ENCODE data around the gene EFHC1. TPM values are rescaled to one million over a fixed set of nuclear protein-coding genes. Genes with fewer than 3 reads are reported as not detected.

The EFHC1 gene
- total RNA-seq, 3 donors from 2014 or later = 1.2 to 1.9 (median 1.8) TPM

- Mint-ChIP-seq H3K4me1 (ENCODE audit: low read depth) (peaks cover 8% of the 10 kb centered on the region), H3K36me3 (ENCODE audit: insufficient read depth) (peaks cover 2% of the 10 kb centered on the region), H3K4me3 (no peak overlapping the region), H3K9me3 (no peaks in the 10 kb centered on the region), H3K27me3 (ENCODE audit: low read depth) (no peaks in the 10 kb centered on the region)
- no peak for DNase-seq
- no peak for ATAC-seq
Measured at GRCh38 chr6:52554684-52555280, 134.6 kb downstream of the EFHC1 start.

- H3K4me3 Mint-ChIP-seq = no peak overlapping the region
- H3K27me3 Mint-ChIP-seq (ENCODE audit: low read depth) = no peaks in the 10 kb centered on the region
- ATAC-seq (no peak), DNase-seq (no peak)
- H3K36me3 Mint-ChIP-seq (ENCODE audit: insufficient read depth) = peaks cover under 1% of the 10 kb centered on the region
- H3K9me3 Mint-ChIP-seq = no peaks in the 10 kb centered on the region
- peaks cover 7% of the 10 kb centered on the region for H3K4me1 Mint-ChIP-seq (ENCODE audit: low read depth)
Measured at GRCh38 chr6:52555518-52556233, 135.5 kb downstream of the EFHC1 start.

GRCh38 chr6:52557389-52558265 lies 137.5 kb downstream of the EFHC1 start:
- Mint-ChIP-seq H3K4me1 (ENCODE audit: low read depth) (peaks cover 7% of the 10 kb centered on the region), H3K36me3 (ENCODE audit: insufficient read depth) (peaks cover 2% of the 10 kb centered on the region), H3K27me3 (ENCODE audit: low read depth) (no peaks in the 10 kb centered on the region), H3K4me3 (no peak overlapping the region), H3K9me3 (no peaks in the 10 kb centered on the region)
- DNase-seq (no peak), ATAC-seq (no peak)

- peaks cover 9% of the 10 kb centered on the region for H3K4me1 Mint-ChIP-seq (ENCODE audit: low read depth)
- no peaks in the 10 kb centered on the region for H3K9me3 Mint-ChIP-seq
- H3K36me3 Mint-ChIP-seq (ENCODE audit: insufficient read depth) = peaks cover 4% of the 10 kb centered on the region
- no peaks in the 10 kb centered on the region for H3K27me3 Mint-ChIP-seq (ENCODE audit: low read depth)
- DNase-seq (no peak), ATAC-seq (no peak)
- no peak overlapping the region for H3K4me3 Mint-ChIP-seq
Measured at GRCh38 chr6:52558266-52559000, 138.3 kb downstream of the EFHC1 start.

- H3K27me3 Mint-ChIP-seq (ENCODE audit: low read depth) = no peaks in the 10 kb centered on the region
- ATAC-seq = no peak
- H3K36me3 Mint-ChIP-seq (ENCODE audit: insufficient read depth) = peaks cover 4% of the 10 kb centered on the region
- no peaks in the 10 kb centered on the region for H3K9me3 Mint-ChIP-seq
- no peak for DNase-seq
- no peak overlapping the region for H3K4me3 Mint-ChIP-seq
- H3K4me1 Mint-ChIP-seq (ENCODE audit: low read depth) = peaks cover 12% of the 10 kb centered on the region
Measured at GRCh38 chr6:52560462-52560861, 140.3 kb downstream of the EFHC1 start.

- Mint-ChIP-seq H3K27me3 (ENCODE audit: low read depth) (no peaks in the 10 kb centered on the region), H3K4me1 (ENCODE audit: low read depth) (peaks cover 23% of the 10 kb centered on the region), H3K4me3 (no peak overlapping the region), H3K36me3 (ENCODE audit: insufficient read depth) (peaks cover 6% of the 10 kb centered on the region), H3K9me3 (no peaks in the 10 kb centered on the region)
- ATAC-seq (no peak), DNase-seq (no peak)
Measured at GRCh38 chr6:52562911-52563310, 142.8 kb downstream of the EFHC1 start.

GRCh38 chr6:52564856-52565255 lies 144.7 kb downstream of the EFHC1 start:
- DNase-seq (no peak), ATAC-seq (no peak)
- peaks cover 23% of the 10 kb centered on the region for H3K4me1 Mint-ChIP-seq (ENCODE audit: low read depth)
- H3K36me3 Mint-ChIP-seq (ENCODE audit: insufficient read depth) = peaks cover 11% of the 10 kb centered on the region
- H3K4me3 Mint-ChIP-seq = no peak overlapping the region
- H3K9me3 Mint-ChIP-seq = no peaks in the 10 kb centered on the region
- no peaks in the 10 kb centered on the region for H3K27me3 Mint-ChIP-seq (ENCODE audit: low read depth)

- H3K36me3 Mint-ChIP-seq (ENCODE audit: insufficient read depth) = peaks cover 8% of the 10 kb centered on the region
- ATAC-seq = no peak
- no peak overlapping the region for H3K4me3 Mint-ChIP-seq
- no peaks in the 10 kb centered on the region for H3K9me3 Mint-ChIP-seq
- H3K27me3 Mint-ChIP-seq (ENCODE audit: low read depth) = no peaks in the 10 kb centered on the region
- H3K4me1 Mint-ChIP-seq (ENCODE audit: low read depth) = peaks cover 22% of the 10 kb centered on the region
- DNase-seq = no peak
Measured at GRCh38 chr6:52566201-52566600, 146.1 kb downstream of the EFHC1 start.

GRCh38 chr6:52566853-52567279 lies 146.7 kb downstream of the EFHC1 start:
- peaks cover 22% of the 10 kb centered on the region for H3K4me1 Mint-ChIP-seq (ENCODE audit: low read depth)
- H3K36me3 Mint-ChIP-seq (ENCODE audit: insufficient read depth) = peaks cover 8% of the 10 kb centered on the region
- H3K4me3 Mint-ChIP-seq = no peak overlapping the region
- H3K9me3 Mint-ChIP-seq = no peaks in the 10 kb centered on the region
- DNase-seq = no peak
- ATAC-seq = no peak
- no peaks in the 10 kb centered on the region for H3K27me3 Mint-ChIP-seq (ENCODE audit: low read depth)

- Mint-ChIP-seq H3K27me3 (ENCODE audit: low read depth) (no peaks in the 10 kb centered on the region), H3K36me3 (ENCODE audit: insufficient read depth) (peaks cover 6% of the 10 kb centered on the region), H3K9me3 (no peaks in the 10 kb centered on the region), H3K4me3 (no peak overlapping the region), H3K4me1 (ENCODE audit: low read depth) (peaks cover 27% of the 10 kb centered on the region)
- ATAC-seq = no peak
- no peak for DNase-seq
Measured at GRCh38 chr6:52568320-52568719, 148.2 kb downstream of the EFHC1 start.

- Mint-ChIP-seq H3K4me3 (no peak overlapping the region), H3K36me3 (ENCODE audit: insufficient read depth) (peaks cover 6% of the 10 kb centered on the region), H3K27me3 (ENCODE audit: low read depth) (no peaks in the 10 kb centered on the region), H3K4me1 (ENCODE audit: low read depth) (peaks cover 41% of the 10 kb centered on the region), H3K9me3 (no peaks in the 10 kb centered on the region)
- ATAC-seq (no peak), DNase-seq (no peak)
Measured at GRCh38 chr6:52570291-52570700, 150.2 kb downstream of the EFHC1 start.

- Mint-ChIP-seq H3K4me3 (no peak overlapping the region), H3K4me1 (ENCODE audit: low read depth) (peaks cover 46% of the 10 kb centered on the region), H3K36me3 (ENCODE audit: insufficient read depth) (peaks cover 6% of the 10 kb centered on the region), H3K27me3 (ENCODE audit: low read depth) (no peaks in the 10 kb centered on the region), H3K9me3 (no peaks in the 10 kb centered on the region)
- DNase-seq (no peak), ATAC-seq (no peak)
Measured at GRCh38 chr6:52571099-52571755, 151.1 kb downstream of the EFHC1 start.

GRCh38 chr6:52572536-52572935 lies 152.4 kb downstream of the EFHC1 start:
- H3K4me1 Mint-ChIP-seq (ENCODE audit: low read depth) = peaks cover 43% of the 10 kb centered on the region
- ATAC-seq = no peak

More at GRCh38 chr6:52572536-52572935, 152.4 kb downstream of the EFHC1 start:
- Mint-ChIP-seq H3K27me3 (ENCODE audit: low read depth) (no peaks in the 10 kb centered on the region), H3K9me3 (no peaks in the 10 kb centered on the region), H3K36me3 (ENCODE audit: insufficient read depth) (peaks cover 6% of the 10 kb centered on the region), H3K4me3 (no peak overlapping the region)
- no peak for DNase-seq

All from activated T-cell treated with anti-CD3 and anti-CD28 coated beads, Interleukin-2, amount 50 U/mL, for 4 hours (primary cell).